Prostate gland (tissue), 2 donors: ENCODE measurements around the gene VPS8.

Experiments used
- POLR2AphosphoS5 ChIP-seq: sonication (generic); formaldehyde crosslinking; IDR thresholded peaks from one replicate; pipeline ENCODE4 v1.6.1; 2017; ENCODE audit warnings: antibody characterized with exemption
- TF ChIP-seq, protein P1 (sequence below), 4 experiments: fragments of 200-600 bp in 2 of 4; fragments of 450-650 bp in 2 of 4; sonication (generic) in 2 of 4; IDR thresholded peaks; 1 replicate in 3 of 4; 2 replicates in 1 of 4; pipeline ENCODE4 v1.5.1; 2016 to 2019; ENCODE audit warnings: antibody characterized with exemption in 4 of 4, mild to moderate bottlenecking in 2 of 4, moderate library complexity in 2 of 4

DNA sequence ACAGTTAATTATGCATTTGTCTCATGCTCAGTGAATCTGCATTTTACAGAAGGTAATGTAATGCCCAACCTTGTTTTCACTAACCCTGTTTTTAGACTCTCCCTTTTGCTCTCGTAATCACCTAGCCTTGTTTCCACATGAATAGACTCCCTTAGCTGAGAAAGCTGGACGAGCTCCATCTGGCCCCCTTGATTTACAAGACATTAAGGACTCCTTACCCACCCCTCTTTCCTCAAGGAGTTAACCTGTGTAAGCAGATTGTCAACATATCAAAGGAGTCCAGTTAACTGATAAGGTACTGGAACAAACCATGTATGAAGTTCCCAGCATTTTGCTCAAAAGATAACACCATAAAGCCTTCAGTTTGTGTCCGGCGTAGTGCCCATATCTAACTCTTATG lies 99.6 kb downstream of the VPS8 start:
- no peak for TF ChIP-seq POLR2AphosphoS5
- TF ChIP-seq, protein P1, sequence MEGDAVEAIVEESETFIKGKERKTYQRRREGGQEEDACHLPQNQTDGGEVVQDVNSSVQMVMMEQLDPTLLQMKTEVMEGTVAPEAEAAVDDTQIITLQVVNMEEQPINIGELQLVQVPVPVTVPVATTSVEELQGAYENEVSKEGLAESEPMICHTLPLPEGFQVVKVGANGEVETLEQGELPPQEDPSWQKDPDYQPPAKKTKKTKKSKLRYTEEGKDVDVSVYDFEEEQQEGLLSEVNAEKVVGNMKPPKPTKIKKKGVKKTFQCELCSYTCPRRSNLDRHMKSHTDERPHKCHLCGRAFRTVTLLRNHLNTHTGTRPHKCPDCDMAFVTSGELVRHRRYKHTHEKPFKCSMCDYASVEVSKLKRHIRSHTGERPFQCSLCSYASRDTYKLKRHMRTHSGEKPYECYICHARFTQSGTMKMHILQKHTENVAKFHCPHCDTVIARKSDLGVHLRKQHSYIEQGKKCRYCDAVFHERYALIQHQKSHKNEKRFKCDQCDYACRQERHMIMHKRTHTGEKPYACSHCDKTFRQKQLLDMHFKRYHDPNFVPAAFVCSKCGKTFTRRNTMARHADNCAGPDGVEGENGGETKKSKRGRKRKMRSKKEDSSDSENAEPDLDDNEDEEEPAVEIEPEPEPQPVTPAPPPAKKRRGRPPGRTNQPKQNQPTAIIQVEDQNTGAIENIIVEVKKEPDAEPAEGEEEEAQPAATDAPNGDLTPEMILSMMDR (IDR thresholded peaks at IDR 0.05) = no peak
